GM12878 (cell line): ENCODE measurements around the gene CALB2.

ENCODE experiments used
- CEBPB ChIP-seq, 2 experiments: fragments of 150-350 bp in 1 of 2; IDR thresholded peaks; 2 replicates each; pipeline ENCODE4 v1.6.1; 2012 to 2014; ENCODE audit warnings: low read depth in 2 of 2, low read length in 2 of 2, borderline replicate concordance in 1 of 2, inconsistent platforms in 1 of 2
- FOXM1 ChIP-seq: IDR thresholded peaks from 2 replicates; pipeline ENCODE4 v1.6.1; 2012; ENCODE audit warnings: low read depth, mild to moderate bottlenecking, inconsistent platforms, low read length, moderate library complexity
- HDGF ChIP-seq: fragments of 450-650 bp; IDR thresholded peaks from 2 replicates; pipeline ENCODE4 v1.6.1; 2016; ENCODE audit warnings: antibody characterized with exemption
- IKZF1 ChIP-seq: fragments of 450-650 bp; conservative IDR thresholded peaks from 2 replicates; pipeline ENCODE4 v1.6.1; 2017; ENCODE audit warnings: antibody characterized with exemption, mild to moderate bottlenecking
- POLR2AphosphoS5 ChIP-seq: IDR thresholded peaks from 2 replicates; pipeline ENCODE4 v1.6.1; 2011; ENCODE audit warnings: mild to moderate bottlenecking, low read length, inconsistent platforms
- SIN3A ChIP-seq: IDR thresholded peaks from 2 replicates; pipeline ENCODE4 v1.6.1; 2012; ENCODE audit warnings: low read depth, low read length, improper control_type of control experiment
- SMAD1 ChIP-seq: fragments of 450-650 bp; IDR thresholded peaks from 2 replicates; pipeline ENCODE4 v1.6.1; 2018; ENCODE audit warnings: mild to moderate bottlenecking, low read depth; ENCODE audit not compliant: partially characterized antibody
- SRF ChIP-seq, 2 experiments: IDR thresholded peaks; 2 replicates each; pipeline ENCODE4 v1.6.1; 2011; ENCODE audit warnings: low read depth in 2 of 2, low read length in 2 of 2, mild to moderate bottlenecking in 1 of 2, moderate library complexity in 1 of 2
- STAT1 ChIP-seq: fragments of 450-650 bp; conservative IDR thresholded peaks from 2 replicates; pipeline ENCODE4 v1.6.1; 2014; ENCODE audit warnings: antibody characterized with exemption, mild to moderate bottlenecking
- TARDBP ChIP-seq: IDR thresholded peaks from 2 replicates; pipeline ENCODE4 v1.6.1; 2016; ENCODE audit warnings: borderline replicate concordance
- TF ChIP-seq, protein P1 (sequence below): fragments of 150-350 bp; IDR thresholded peaks from 2 replicates; pipeline ENCODE4 v1.6.1; 2016; ENCODE audit warnings: low read depth, low read length

DNA sequence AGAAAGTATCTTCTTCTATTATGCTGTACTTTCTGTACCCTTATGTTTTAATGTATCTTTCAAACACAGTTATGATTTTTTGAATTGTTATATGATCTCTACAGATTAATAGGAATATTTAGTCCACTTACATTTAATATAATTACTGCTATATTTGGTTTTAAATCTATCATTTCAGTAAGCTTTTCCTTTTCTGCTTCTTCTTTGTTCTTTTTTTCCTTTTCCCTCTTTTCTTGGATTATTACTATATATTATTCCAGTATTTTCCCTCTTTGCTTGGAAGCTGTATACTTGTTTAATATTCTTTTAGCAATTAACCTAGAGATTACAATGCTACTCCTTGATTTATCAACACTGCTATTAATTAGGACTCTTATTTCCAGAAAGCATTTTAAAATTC lies 69.9 kb downstream of the CALB2 start:
- TF ChIP-seq IKZF1 (no peak), SIN3A (no peak), TARDBP (no peak), POLR2AphosphoS5 (no peak), SMAD1 (no peak), STAT1 (no peak), HDGF (no peak), FOXM1 (no peak), CEBPB (IDR thresholded peaks at IDR 0.05; ENCODE audit: borderline replicate concordance in 1 of 2, low read depth in 2 of 2, low read length in 2 of 2) (no peak), SRF (IDR thresholded peaks at IDR 0.05; ENCODE audit: low read depth in 2 of 2, low read length in 2 of 2) (no peak)
- TF ChIP-seq, protein P1, sequence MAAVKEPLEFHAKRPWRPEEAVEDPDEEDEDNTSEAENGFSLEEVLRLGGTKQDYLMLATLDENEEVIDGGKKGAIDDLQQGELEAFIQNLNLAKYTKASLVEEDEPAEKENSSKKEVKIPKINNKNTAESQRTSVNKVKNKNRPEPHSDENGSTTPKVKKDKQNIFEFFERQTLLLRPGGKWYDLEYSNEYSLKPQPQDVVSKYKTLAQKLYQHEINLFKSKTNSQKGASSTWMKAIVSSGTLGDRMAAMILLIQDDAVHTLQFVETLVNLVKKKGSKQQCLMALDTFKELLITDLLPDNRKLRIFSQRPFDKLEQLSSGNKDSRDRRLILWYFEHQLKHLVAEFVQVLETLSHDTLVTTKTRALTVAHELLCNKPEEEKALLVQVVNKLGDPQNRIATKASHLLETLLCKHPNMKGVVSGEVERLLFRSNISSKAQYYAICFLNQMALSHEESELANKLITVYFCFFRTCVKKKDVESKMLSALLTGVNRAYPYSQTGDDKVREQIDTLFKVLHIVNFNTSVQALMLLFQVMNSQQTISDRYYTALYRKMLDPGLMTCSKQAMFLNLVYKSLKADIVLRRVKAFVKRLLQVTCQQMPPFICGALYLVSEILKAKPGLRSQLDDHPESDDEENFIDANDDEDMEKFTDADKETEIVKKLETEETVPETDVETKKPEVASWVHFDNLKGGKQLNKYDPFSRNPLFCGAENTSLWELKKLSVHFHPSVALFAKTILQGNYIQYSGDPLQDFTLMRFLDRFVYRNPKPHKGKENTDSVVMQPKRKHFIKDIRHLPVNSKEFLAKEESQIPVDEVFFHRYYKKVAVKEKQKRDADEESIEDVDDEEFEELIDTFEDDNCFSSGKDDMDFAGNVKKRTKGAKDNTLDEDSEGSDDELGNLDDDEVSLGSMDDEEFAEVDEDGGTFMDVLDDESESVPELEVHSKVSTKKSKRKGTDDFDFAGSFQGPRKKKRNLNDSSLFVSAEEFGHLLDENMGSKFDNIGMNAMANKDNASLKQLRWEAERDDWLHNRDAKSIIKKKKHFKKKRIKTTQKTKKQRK, result no peak
